ENCODE measurements around the gene TSHZ2.

GRCh38 chr20:53055367-53056067, 83.4 kb downstream of the TSHZ2 start:
- TF ChIP-seq CTCF (IDR thresholded peaks at IDR 0.05) (no peak), POLR2A (IDR thresholded peaks at IDR 0.05) (no peak)

Data from vagina (tissue), 2 donors.